ENCODE data around the gene TBC1D5. TPM values are rescaled to one million over a fixed set of nuclear protein-coding genes. Genes with fewer than 3 reads are reported as not detected.

TBC1D5 gene
- total RNA-seq, 1 experiment from 2014 or later: 26.1 TPM

DNA sequence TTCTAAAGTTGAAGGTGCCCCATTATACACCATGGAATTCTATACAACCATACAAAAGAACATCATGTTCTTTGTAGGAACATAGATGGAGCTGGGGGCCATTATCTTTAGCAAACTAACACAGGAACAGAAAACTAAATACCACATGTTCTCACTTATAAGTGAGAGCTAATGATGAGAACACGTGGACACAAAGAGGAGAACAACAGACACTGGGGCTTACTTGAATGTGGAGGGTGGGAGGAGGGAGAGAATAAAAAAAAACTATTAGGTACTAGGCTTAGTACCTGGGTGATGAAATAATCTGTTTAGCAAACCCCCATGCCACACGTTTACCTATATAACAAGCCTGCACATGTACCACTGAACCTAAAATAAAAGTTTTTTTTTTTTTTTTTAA lies 515.0 kb downstream of the TBC1D5 start (continued):
- TF ChIP-seq EMX1 (CRISPR knock-in tag; IDR thresholded peaks at IDR 0.05) (no peak), ZNF671 (CRISPR knock-in tag; IDR thresholded peaks at IDR 0.05) (no peak), FOXJ3 (CRISPR knock-in tag; IDR thresholded peaks at IDR 0.05; ENCODE audit: borderline replicate concordance) (no peak), SMAD3 (CRISPR knock-in tag; IDR thresholded peaks at IDR 0.05; ENCODE audit: borderline replicate concordance) (no peak), CBFB (CRISPR knock-in tag; IDR thresholded peaks at IDR 0.05; ENCODE audit: low read depth) (no peak), IRF2 (CRISPR knock-in tag; IDR thresholded peaks at IDR 0.05; ENCODE audit: borderline replicate concordance, low read depth) (no peak), JAZF1 (CRISPR knock-in tag; IDR thresholded peaks at IDR 0.05) (no peak), NFE2L1 (CRISPR knock-in tag; IDR thresholded peaks at IDR 0.05) (no peak)
- TF ChIP-seq, protein P1, sequence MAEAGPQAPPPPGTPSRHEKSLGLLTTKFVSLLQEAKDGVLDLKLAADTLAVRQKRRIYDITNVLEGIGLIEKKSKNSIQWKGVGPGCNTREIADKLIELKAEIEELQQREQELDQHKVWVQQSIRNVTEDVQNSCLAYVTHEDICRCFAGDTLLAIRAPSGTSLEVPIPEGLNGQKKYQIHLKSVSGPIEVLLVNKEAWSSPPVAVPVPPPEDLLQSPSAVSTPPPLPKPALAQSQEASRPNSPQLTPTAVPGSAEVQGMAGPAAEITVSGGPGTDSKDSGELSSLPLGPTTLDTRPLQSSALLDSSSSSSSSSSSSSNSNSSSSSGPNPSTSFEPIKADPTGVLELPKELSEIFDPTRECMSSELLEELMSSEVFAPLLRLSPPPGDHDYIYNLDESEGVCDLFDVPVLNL (CRISPR knock-in tag; IDR thresholded peaks at IDR 0.05; ENCODE audit: borderline replicate concordance, low read depth): no peak
- TF ChIP-seq, protein P2, sequence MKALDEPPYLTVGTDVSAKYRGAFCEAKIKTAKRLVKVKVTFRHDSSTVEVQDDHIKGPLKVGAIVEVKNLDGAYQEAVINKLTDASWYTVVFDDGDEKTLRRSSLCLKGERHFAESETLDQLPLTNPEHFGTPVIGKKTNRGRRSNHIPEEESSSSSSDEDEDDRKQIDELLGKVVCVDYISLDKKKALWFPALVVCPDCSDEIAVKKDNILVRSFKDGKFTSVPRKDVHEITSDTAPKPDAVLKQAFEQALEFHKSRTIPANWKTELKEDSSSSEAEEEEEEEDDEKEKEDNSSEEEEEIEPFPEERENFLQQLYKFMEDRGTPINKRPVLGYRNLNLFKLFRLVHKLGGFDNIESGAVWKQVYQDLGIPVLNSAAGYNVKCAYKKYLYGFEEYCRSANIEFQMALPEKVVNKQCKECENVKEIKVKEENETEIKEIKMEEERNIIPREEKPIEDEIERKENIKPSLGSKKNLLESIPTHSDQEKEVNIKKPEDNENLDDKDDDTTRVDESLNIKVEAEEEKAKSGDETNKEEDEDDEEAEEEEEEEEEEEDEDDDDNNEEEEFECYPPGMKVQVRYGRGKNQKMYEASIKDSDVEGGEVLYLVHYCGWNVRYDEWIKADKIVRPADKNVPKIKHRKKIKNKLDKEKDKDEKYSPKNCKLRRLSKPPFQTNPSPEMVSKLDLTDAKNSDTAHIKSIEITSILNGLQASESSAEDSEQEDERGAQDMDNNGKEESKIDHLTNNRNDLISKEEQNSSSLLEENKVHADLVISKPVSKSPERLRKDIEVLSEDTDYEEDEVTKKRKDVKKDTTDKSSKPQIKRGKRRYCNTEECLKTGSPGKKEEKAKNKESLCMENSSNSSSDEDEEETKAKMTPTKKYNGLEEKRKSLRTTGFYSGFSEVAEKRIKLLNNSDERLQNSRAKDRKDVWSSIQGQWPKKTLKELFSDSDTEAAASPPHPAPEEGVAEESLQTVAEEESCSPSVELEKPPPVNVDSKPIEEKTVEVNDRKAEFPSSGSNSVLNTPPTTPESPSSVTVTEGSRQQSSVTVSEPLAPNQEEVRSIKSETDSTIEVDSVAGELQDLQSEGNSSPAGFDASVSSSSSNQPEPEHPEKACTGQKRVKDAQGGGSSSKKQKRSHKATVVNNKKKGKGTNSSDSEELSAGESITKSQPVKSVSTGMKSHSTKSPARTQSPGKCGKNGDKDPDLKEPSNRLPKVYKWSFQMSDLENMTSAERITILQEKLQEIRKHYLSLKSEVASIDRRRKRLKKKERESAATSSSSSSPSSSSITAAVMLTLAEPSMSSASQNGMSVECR (CRISPR knock-in tag; IDR thresholded peaks at IDR 0.05; ENCODE audit: borderline replicate concordance): no peak
- TF ChIP-seq, protein P3, sequence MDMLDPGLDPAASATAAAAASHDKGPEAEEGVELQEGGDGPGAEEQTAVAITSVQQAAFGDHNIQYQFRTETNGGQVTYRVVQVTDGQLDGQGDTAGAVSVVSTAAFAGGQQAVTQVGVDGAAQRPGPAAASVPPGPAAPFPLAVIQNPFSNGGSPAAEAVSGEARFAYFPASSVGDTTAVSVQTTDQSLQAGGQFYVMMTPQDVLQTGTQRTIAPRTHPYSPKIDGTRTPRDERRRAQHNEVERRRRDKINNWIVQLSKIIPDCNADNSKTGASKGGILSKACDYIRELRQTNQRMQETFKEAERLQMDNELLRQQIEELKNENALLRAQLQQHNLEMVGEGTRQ (CRISPR knock-in tag; IDR thresholded peaks at IDR 0.05): no peak

DNA sequence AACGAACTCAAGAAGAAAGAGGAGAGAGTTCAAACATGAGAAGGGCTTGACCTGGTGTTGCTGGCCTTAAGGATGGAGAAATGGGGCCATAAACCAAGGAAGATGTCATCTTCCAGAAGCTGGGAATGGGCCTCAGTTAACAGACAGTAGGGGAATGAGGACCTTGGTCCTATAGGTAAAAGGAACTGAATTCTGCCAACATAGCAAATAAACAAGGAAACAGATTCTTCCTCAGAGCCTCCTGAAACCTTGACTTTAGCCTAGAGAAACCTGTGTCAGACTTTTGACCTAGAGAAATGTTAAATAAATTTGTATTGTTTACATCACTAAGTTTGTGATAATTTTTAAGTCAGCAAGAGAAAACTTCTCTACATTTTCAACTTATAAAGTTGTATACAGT lies 520.9 kb downstream of the TBC1D5 start:
- Mint-ChIP-seq H3K36me3 (no peaks in the 10 kb centered on the region), H3K4me3 (no peak overlapping the region), H3K4me1 (no peaks in the 10 kb centered on the region), H3K27me3 (ENCODE audit: low read depth) (no peaks in the 10 kb centered on the region; the same call in 1 of the 2 replicates), H3K9me3 (no peaks in the 10 kb centered on the region), H3K27ac (no peak overlapping the region)
- no peak for DNase-seq (ENCODE audit: low spot score)
- ChIA-PET CTCF (no interaction called here), POLR2A (no interaction called here)
- no peak for ATAC-seq
- TF ChIP-seq ELF4 (CRISPR knock-in tag; IDR thresholded peaks at IDR 0.05; ENCODE audit: low read depth): no peak
- TF ChIP-seq, protein P4, sequence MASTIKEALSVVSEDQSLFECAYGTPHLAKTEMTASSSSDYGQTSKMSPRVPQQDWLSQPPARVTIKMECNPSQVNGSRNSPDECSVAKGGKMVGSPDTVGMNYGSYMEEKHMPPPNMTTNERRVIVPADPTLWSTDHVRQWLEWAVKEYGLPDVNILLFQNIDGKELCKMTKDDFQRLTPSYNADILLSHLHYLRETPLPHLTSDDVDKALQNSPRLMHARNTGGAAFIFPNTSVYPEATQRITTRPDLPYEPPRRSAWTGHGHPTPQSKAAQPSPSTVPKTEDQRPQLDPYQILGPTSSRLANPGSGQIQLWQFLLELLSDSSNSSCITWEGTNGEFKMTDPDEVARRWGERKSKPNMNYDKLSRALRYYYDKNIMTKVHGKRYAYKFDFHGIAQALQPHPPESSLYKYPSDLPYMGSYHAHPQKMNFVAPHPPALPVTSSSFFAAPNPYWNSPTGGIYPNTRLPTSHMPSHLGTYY (CRISPR knock-in tag; IDR thresholded peaks at IDR 0.05): no peak
- TF ChIP-seq, protein P5, sequence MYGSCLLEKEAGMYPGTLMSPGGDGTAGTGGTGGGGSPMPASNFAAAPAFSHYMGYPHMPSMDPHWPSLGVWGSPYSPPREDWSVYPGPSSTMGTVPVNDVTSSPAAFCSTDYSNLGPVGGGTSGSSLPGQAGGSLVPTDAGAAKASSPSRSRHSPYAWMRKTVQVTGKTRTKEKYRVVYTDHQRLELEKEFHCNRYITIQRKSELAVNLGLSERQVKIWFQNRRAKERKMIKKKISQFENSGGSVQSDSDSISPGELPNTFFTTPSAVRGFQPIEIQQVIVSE (CRISPR knock-in tag; IDR thresholded peaks at IDR 0.05; ENCODE audit: borderline replicate concordance): no peak
- TF ChIP-seq ESRRA (CRISPR knock-in tag; IDR thresholded peaks at IDR 0.05; ENCODE audit: borderline replicate concordance): no peak
- no peak for TF ChIP-seq SP1 (CRISPR knock-in tag; conservative IDR thresholded peaks at IDR 0.05)
- TF ChIP-seq NR3C1 (CRISPR knock-in tag; conservative IDR thresholded peaks at IDR 0.05; ENCODE audit: low read depth): no peak
- TF ChIP-seq GRHL2 (CRISPR knock-in tag; IDR thresholded peaks at IDR 0.05; ENCODE audit: insufficient replicate concordance, severe bottlenecking): no peak
- TF ChIP-seq, protein P6, sequence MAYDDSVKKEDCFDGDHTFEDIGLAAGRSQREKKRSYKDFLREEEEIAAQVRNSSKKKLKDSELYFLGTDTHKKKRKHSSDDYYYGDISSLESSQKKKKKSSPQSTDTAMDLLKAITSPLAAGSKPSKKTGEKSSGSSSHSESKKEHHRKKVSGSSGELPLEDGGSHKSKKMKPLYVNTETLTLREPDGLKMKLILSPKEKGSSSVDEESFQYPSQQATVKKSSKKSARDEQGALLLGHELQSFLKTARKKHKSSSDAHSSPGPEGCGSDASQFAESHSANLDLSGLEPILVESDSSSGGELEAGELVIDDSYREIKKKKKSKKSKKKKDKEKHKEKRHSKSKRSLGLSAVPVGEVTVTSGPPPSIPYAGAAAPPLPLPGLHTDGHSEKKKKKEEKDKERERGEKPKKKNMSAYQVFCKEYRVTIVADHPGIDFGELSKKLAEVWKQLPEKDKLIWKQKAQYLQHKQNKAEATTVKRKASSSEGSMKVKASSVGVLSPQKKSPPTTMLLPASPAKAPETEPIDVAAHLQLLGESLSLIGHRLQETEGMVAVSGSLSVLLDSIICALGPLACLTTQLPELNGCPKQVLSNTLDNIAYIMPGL (CRISPR knock-in tag; IDR thresholded peaks at IDR 0.05): no peak
- TF ChIP-seq, protein P7, sequence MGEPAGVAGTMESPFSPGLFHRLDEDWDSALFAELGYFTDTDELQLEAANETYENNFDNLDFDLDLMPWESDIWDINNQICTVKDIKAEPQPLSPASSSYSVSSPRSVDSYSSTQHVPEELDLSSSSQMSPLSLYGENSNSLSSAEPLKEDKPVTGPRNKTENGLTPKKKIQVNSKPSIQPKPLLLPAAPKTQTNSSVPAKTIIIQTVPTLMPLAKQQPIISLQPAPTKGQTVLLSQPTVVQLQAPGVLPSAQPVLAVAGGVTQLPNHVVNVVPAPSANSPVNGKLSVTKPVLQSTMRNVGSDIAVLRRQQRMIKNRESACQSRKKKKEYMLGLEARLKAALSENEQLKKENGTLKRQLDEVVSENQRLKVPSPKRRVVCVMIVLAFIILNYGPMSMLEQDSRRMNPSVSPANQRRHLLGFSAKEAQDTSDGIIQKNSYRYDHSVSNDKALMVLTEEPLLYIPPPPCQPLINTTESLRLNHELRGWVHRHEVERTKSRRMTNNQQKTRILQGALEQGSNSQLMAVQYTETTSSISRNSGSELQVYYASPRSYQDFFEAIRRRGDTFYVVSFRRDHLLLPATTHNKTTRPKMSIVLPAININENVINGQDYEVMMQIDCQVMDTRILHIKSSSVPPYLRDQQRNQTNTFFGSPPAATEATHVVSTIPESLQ (CRISPR knock-in tag; IDR thresholded peaks at IDR 0.05): no peak
- no peak for TF ChIP-seq HMGA2 (CRISPR knock-in tag; IDR thresholded peaks at IDR 0.05)

Data from WTC11 (cell line).